ENCODE measurements around the gene CLDN11.

Gene CLDN11

DNA sequence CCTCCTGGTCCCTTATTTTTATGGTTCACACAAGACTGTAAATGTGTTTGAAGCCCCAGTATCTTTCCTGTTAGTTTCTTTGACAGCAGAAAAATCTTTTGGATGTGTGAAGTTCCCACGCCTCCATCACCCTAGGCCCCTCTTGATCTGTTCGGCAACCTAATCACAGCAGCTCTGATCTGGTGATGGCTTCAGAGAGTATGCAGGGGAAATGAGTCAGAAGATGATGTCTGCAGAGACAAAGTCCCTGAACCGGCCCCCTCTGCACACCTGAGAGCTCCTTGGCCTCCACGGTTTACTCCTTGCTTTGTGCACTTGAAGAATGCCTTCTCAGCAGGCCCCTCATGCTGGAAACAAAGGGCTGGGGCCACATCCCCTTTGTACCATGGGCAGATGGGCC is 63.5 kb downstream of the CLDN11 start:
- in situ Hi-C loops (cut with HindIII; ENCODE audit: low sequenced_read_pairs) = no loop called here

DNA sequence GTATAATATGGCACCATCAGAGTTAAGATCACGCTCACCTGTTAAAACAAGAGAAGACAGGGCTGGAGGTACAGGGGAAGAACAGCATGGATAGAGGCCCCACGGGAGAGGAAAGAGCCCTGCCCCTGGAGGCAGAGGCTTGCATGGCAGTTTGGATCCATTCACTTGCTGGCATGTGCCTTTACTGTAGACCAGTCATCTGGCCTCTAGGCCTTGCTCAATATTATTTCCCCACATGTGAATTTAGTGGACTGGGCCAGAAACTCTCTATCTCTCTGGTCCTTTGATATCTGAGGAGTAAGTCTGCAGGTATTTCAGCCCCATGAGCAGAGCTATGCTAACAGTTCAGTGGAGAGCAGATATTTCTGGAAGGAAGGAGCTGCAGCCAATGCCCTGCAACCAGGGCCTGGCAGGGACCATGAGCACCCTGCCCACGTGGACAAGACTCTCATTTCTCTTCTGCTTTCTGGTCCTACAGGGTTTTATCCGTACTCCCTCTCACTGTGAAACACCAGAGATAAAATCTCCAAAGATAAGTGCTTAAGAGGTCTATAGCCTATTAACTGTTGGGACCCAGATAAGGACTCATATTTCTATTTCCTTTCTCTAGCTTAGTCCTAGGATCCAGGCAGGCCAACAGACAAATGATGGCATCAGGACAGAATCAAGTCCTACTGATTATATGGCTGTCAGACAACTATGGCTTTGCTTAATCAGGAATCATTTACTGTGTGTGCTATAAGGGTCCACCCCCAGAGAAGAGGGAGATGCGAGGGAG is 65.0 kb downstream of the CLDN11 start:
- TF ChIP-seq, protein P1, sequence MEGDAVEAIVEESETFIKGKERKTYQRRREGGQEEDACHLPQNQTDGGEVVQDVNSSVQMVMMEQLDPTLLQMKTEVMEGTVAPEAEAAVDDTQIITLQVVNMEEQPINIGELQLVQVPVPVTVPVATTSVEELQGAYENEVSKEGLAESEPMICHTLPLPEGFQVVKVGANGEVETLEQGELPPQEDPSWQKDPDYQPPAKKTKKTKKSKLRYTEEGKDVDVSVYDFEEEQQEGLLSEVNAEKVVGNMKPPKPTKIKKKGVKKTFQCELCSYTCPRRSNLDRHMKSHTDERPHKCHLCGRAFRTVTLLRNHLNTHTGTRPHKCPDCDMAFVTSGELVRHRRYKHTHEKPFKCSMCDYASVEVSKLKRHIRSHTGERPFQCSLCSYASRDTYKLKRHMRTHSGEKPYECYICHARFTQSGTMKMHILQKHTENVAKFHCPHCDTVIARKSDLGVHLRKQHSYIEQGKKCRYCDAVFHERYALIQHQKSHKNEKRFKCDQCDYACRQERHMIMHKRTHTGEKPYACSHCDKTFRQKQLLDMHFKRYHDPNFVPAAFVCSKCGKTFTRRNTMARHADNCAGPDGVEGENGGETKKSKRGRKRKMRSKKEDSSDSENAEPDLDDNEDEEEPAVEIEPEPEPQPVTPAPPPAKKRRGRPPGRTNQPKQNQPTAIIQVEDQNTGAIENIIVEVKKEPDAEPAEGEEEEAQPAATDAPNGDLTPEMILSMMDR (IDR thresholded peaks at IDR 0.05; ENCODE audit: low read depth, low read length, missing control alignments) = no peak
- no peak overlapping the region for H3K4me3 ChIP-seq (ENCODE audit: low read depth, low read length)
- in situ Hi-C loops (cut with HindIII; ENCODE audit: low sequenced_read_pairs) = no loop called here
- DNase-seq (ENCODE audit: low read depth) = no peak

More for the DNA sequence above, 63.5 kb downstream of the CLDN11 start:
- TF ChIP-seq, protein P1 (IDR thresholded peaks at IDR 0.05; ENCODE audit: low read depth, low read length, missing control alignments) = no peak
- DNase-seq (ENCODE audit: low read depth) = no peak
- no peak overlapping the region for H3K4me3 ChIP-seq (ENCODE audit: low read depth, low read length)

All from astrocyte of the cerebellum (primary cell).